ENCODE results near the gene HIVEP3. TPM values are rescaled to one million over a fixed set of nuclear protein-coding genes. Genes with fewer than 3 reads are reported as not detected.

HIVEP3 gene
- total RNA-seq, 4 donors from 2014 or later: 1.4 to 3.0 (median 2.3) TPM

DNA sequence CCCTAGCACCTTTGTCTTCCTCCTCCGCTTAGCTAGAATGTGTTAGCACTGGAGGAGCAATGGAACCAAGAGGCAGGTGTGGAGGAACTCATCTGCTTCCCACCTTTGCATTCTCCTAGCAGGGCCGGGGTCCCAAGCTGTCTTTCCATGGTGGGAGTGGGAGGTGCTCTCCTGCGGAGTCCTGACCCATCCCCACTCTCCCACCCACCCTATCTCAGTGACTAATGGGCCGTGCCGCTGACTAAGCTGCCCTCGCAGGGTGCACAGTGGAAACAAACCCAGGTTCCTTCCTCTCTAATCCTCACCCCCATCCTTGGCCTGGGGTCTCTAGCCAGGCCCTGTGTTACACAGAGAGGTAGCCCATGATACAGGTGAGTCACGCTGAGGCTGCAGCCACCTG lies 177.5 kb downstream of the HIVEP3 start:
- no peaks in the 10 kb centered on the region for H3K9me3 ChIP-seq
- intact Hi-C loops (cut with DNase I): no loop called here
- 89% methylated on average over 6 of the region's 7 CpGs for WGBS
- no peak overlapping the region for H3K27ac ChIP-seq (replicated peaks in 1 of 4)
- no peaks in the 10 kb centered on the region for H3K36me3 ChIP-seq
- no peaks in the 10 kb centered on the region for H3K27me3 ChIP-seq
- peaks cover 3 to 15% (median 10%) of the 10 kb centered on the region in 4 donors for H3K4me1 ChIP-seq
- no peak overlapping the region for H3K4me3 ChIP-seq
- TF ChIP-seq CTCF (IDR thresholded peaks at IDR 0.05): no peak
- no peak for TF ChIP-seq POLR2AphosphoS5 (IDR thresholded peaks at IDR 0.05)
- no peak for TF ChIP-seq EP300 (IDR thresholded peaks at IDR 0.05)
- no peak for TF ChIP-seq POLR2A (IDR thresholded peaks at IDR 0.05; ENCODE audit: low read depth)
- no peak for DNase-seq (ENCODE audit: extremely low spot score)

GRCh38 chr1:41740630-41741239 lies 178.0 kb downstream of the HIVEP3 start:
- no peak for TF ChIP-seq POLR2AphosphoS5 (IDR thresholded peaks at IDR 0.05)
- TF ChIP-seq EP300 (IDR thresholded peaks at IDR 0.05): no peak
- TF ChIP-seq CTCF (IDR thresholded peaks at IDR 0.05): no peak
- TF ChIP-seq POLR2A (IDR thresholded peaks at IDR 0.05; ENCODE audit: low read depth): no peak
- Histone ChIP-seq H3K4me1 (peaks cover 3 to 18% (median 10%) of the 10 kb centered on the region in 4 donors), H3K4me3 (no peak overlapping the region), H3K27me3 (no peaks in the 10 kb centered on the region), H3K9me3 (no peaks in the 10 kb centered on the region), H3K36me3 (no peaks in the 10 kb centered on the region), H3K27ac (replicated peaks in 1 of 4) (no peak overlapping the region)
- no peak for DNase-seq (ENCODE audit: extremely low spot score)
- 63% methylated on average over 5 of the region's 5 CpGs for WGBS
- intact Hi-C loops (cut with DNase I): no loop called here

DNA sequence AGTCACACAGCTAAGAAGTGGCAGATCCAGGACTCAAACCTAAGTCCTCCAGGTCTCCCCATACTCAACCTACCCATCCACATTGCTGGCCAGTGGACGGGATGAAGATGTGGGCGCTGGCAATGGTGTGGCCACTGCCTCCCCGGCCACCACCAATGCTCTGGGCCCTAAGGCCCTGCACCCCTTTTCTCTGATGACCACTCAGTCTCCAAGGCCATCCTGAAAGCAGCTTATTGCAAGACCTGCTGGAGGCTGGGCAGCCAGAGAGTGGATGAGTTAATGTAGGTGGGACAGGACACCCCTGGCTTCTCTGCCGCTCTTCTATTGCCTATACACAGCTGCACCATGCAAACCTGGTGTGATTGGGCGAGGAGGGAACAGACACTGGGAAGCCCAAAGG lies 178.7 kb downstream of the HIVEP3 start:
- Histone ChIP-seq H3K36me3 (no peaks in the 10 kb centered on the region), H3K4me1 (peaks cover 3 to 22% (median 10%) of the 10 kb centered on the region in 4 donors), H3K4me3 (no peak overlapping the region), H3K27me3 (no peaks in the 10 kb centered on the region), H3K27ac (replicated peaks in 1 of 4) (no peak overlapping the region), H3K9me3 (no peaks in the 10 kb centered on the region)
- WGBS: 87% methylated on average over 4 of the region's 5 CpGs
- no peak for DNase-seq (ENCODE audit: extremely low spot score)
- TF ChIP-seq EP300 (IDR thresholded peaks at IDR 0.05) (no peak), POLR2AphosphoS5 (IDR thresholded peaks at IDR 0.05) (no peak), CTCF (IDR thresholded peaks at IDR 0.05) (no peak), POLR2A (IDR thresholded peaks at IDR 0.05; ENCODE audit: low read depth) (no peak)
- intact Hi-C loops (cut with DNase I): no loop called here

DNA sequence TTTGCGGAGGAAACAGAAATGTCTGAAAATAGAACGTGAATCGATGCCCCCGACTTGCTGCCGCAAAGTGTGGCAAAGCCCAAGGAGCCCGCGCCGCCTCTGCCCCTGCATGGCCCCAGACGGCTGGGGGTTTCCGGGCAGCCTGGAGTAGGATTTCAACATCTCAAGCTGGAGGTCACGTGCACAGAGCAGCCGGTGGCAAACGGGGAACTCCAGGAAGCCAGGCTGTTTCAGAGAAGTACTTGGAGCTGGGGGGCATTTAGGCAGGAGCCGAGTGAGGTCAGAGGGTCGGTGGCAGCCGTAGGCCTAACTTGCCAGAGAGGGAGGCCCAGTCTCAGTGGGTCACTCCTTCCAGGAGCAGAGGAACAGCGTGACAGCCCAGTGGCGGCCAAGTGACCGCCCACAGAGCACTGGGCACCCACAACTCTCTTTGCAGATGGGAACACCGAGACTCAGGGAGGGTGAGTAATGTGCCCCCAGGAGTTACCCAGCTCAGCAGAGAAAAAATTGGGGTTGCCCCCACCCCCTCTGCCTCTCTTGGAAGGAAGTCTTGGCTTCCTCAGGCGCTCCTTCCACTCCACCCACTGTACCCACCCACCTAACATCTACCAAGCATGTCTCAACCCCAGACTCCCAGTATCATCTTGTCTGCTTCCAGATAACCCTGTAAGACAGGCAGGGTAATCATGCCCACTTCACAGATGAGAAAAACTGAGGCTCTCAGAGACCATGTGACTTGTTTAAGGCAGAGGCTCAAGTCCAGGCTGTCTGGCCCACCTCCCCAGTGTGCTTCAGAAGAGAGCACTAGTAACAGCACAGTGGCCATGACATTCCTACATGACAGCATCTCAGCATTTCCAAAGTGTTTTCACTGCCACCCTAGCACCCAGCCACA lies 179.4 kb downstream of the HIVEP3 start:
- Histone ChIP-seq H3K4me1 (peaks cover 3 to 22% (median 10%) of the 10 kb centered on the region in 4 donors), H3K27me3 (no peaks in the 10 kb centered on the region), H3K4me3 (no peak overlapping the region), H3K36me3 (no peaks in the 10 kb centered on the region), H3K27ac (replicated peaks in 1 of 4) (peak overlapping the region in 2 of 4 donors; percentile 15 to 20), H3K9me3 (no peaks in the 10 kb centered on the region)
- intact Hi-C loops (cut with DNase I): no loop called here
- TF ChIP-seq CTCF (IDR thresholded peaks at IDR 0.05) (no peak), EP300 (IDR thresholded peaks at IDR 0.05) (no peak), POLR2AphosphoS5 (IDR thresholded peaks at IDR 0.05) (peak; percentile 18 to 55), POLR2A (IDR thresholded peaks at IDR 0.05; ENCODE audit: low read depth) (no peak)
- WGBS: 70% methylated on average over 13 of the region's 21 CpGs
- no peak for DNase-seq (ENCODE audit: extremely low spot score)
